Erythroblast (primary cell): Measurements from ENCODE around the gene NKAIN2.

Experiments
- GATA1 ChIP-seq: IDR thresholded peaks from 2 replicates; pipeline ENCODE4 v1.6.1; 2011; ENCODE audit warnings: low read depth, mild to moderate bottlenecking, control low read depth, low read length, moderate library complexity
- POLR2A ChIP-seq: IDR thresholded peaks from 2 replicates; pipeline ENCODE4 v1.6.1; 2011; ENCODE audit warnings: mild to moderate bottlenecking, low read length

DNA sequence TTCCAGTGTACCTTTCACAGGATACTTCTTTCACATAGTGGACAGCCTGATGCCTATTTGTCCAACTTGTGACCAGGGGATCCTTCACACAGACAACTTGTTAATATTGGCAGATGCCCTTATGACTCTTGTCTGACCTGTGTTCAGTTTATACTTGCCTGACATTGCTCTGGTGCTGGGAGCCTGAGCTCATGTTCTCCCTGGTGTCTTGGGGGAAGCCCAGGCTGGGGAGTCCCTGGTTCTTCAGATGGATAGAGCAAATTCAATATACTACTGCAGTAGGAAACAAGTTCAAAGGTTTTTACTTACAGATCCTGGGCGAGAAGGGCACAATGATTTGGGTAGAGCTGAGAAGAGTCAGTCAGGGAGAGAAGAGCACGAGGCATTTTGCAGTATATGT lies 76.1 kb downstream of the NKAIN2 start:
- no peak for TF ChIP-seq POLR2A
- TF ChIP-seq GATA1, result no peak
